ENCODE data around the gene BACH2.
A peak's percentile ranks its signal among the peaks of the same experiment; 100 is the strongest.
"Not testable (repeated sequence)": the region's sequence is repeated elsewhere in the genome, so short reads cannot be mapped to it uniquely, and the experiment has no call there.

BACH2 gene

DNA sequence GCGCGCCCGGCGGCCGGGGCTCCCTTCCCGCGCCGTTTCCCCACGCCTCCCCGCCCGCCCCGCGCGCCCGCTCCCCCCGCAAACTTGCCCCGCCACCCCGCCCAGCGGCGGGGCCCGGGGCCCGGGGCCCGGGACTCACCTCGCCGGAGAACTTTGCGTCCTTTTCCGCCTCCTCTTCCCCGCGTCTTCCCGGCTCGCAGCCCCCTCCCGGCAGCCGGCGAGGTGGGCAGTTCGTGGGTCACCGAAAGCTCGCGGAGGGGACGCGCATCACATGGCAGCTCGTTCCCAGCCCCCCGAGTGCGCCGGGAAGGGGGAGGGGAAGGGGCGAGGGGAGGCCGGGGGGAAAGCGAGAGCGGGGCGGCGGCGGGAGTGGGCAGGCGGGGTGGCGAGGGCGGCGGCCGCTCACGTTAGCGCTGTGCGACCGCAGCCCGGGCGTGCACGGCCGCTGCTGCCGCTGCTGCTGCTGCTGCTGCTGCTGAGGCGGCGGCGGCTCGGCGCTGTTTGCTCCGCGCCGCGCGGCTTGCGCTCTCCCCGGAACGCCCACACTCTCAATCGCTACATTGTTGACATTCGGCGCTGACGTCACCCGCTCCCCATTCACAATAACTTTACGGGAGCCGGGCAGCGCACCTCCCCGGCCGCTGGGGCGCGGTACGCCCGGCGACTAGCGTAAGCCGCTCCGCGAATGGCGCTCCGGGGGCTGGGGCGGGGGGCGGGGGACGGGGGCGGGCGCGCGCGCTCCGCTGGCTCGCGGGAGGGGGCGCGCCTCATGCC, at the start of gene BACH2:
Gene BACH2, minus strand, starts transcription at position 503 of the 774 bp plus-strand sequence. CDS start 287,999 bp downstream, outside the sequence.
- peak; percentile 96 for DNase-seq

DNA sequence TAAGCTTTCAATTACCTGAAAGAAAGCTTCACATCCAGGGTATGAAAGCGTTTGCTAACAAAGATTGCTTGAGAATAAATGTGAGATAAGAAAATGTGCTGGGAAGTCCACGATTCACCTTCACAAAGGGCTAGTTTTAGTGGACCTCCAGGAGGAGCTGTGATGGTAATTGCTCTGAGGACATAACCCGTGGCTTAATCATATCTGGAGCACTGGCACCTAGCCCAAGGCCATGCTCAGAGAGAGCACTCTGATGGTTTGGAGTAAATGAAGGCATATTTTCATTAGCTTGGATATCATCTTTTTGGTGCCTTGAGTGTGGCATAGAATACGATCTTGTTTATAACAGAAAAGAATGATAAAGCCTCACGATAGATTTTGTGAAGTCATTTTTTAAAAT, 46.9 kb upstream of the BACH2 start:
- DNase-seq: no peak

DNA sequence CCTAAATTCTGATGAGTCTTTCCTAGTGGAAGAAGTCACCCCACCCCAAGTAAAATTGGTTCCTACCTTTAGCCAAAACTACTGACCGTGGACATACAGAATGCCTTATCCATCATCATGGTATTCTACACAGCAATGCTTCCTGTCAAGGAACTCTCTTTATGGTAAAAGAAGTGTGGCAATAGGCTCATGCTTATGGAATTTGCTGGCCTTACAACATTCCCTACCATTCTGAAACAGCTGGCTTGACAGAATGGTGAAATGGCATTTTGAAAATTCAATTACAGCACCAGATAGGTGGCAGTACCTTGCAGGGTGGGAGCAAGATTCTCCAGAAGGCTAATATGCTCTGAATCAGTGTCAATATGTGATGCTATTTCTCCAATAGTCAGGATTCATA, 41.8 kb upstream of the BACH2 start:
- no peak for DNase-seq

DNA sequence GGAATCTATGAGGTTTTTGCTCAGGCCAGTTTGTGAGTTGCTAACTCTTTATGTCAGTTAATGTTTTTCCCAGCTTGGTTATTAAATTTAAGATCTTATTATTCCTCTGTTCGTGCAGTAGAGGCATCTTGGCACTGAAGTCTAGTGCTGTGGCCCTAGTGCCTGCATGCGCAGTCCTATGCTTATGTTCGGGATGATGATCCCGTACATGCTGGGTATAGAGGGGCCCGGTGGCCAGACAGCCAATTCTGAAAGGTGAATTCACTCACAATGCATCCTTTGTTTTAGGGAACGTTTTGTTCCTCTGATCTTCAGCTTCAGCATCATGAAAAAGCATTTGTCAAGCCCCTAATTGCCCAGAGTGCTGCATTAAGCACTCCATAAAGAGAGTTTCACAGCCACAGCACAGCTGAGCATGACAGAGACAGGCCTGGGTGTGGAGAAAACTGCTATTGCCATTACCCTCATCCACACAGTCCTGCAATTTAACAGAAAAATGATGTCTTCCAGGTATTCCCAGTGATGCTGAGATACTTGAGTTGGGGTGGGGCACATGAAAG, 39.8 kb upstream of the BACH2 start:
- no peak for DNase-seq

DNA sequence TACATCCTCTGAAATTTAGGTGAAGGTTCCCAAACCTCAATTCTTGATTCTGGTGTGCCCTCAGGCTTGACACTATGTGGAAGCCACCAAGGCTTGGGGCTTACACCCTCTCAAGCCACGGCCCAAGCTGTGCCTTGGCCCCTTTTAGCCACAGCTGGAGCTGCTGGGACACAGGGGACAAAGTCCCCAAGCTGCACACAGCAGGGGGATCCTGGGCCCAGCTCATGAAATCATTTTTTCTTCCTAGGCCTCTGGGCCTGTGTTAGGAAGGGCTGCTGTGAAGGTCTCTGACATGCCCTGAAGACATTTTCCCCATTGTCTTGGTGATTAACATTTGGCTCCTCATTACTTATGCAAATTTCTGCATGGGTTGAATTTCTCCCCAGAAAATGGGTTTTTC, 37.3 kb upstream of the BACH2 start:
- DNase-seq: no peak

DNA sequence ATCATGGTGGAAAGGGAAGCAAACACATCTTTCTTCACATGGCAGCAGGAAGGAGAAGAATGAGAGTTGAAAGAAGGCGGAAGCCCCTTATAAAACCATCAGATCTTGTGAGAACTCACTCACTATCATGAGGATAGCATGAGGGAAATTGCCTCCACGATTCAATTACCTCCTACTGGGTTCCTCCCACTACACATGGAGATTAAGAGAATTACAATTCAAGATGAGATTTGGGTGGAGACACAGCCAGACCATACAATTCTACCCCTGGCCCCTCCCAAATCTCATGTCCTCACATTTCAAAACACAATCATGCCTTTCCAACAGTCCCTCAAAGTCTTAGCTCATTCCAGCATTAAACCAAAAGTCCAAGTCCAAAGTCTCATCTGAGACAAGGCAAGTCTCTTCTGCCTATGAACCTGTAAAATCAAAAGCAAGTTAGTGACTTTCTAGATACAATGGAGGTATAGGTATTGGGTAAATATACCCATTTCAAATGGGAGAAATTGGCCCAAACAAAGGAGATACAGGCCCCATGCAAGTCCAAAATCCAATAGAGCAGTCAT, 36.4 kb upstream of the BACH2 start:
- not testable (repeated sequence) for DNase-seq

DNA sequence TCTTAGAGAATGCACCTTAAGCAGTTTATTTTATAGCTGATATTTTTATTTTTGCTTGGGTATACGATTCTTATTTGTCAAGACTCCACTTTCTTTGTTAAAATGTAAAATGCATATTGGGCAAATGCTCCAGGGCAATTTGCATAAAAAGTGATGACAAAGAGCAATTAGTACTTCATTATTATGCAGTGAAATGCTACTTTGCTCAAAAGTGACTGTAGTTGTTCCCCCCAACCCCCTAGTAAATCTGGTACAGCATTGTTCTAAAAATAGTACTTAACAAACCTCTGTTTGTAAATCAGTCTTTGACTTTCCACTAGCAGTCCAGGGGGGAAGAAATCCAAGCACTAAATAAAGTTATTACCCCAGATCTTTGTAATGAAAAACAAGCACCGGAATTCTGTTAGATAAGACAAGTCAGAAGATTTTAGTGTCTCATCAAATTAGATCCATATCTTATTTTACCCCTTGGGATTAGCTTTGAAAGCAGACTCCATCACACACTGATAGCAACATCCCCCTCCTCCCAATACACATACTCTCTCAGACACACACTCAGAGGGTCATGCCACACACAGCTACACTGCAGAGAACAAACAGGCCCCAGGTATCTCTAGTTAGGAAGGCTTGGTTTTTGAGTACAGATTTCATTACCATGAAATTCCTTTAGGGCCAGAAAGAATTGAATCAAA, 32.9 kb upstream of the BACH2 start:
- DNase-seq: no peak

DNA sequence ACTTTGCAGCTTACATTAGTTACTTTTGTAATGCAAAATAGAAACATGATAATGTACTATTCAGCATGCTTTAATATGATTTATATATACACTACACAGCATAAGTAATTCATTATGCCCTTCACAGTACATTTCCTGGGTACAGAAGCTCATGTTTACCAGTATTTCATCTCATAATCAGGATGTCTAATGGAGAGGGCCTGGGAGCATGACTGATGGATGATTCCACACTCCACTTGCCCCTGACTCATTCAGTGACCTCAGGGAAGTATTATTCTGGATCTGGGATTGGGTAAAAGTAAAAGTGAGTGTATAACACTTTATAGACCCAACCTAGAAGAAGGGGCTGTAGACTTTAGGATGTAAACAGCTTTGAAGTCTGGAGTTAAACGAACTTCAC, 31.4 kb upstream of the BACH2 start:
- no peak for DNase-seq

DNA sequence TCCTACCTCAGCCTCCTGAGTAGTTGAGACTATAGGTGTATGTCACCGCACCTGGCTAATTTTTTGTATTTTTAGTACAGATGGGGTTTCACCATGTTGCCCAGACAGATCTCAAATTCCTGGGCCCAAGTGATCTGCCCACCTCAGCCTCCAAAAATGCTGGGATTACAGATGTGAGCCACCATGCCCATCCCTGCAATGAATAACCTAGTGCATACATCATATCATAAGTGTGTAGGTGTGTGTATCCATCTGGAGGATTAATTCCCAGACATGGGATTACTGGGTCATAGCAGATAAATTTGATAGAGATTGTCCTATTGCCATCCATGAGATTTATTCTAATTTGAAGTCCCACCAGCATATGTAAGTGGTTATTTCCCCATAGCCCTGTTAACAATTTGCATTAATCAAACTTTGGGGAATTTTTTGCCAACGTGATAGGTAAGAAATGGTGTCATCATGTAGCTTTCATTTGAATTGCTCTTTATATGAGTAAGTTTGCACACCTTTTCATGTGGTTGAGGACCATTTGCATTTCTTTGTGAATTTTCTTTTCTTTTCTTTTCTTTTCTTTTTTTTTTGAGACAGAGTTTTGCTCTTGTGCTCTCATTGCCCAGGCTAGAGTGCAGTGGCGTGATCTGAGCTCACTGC, 29.9 kb upstream of the BACH2 start:
- DNase-seq: no peak

DNA sequence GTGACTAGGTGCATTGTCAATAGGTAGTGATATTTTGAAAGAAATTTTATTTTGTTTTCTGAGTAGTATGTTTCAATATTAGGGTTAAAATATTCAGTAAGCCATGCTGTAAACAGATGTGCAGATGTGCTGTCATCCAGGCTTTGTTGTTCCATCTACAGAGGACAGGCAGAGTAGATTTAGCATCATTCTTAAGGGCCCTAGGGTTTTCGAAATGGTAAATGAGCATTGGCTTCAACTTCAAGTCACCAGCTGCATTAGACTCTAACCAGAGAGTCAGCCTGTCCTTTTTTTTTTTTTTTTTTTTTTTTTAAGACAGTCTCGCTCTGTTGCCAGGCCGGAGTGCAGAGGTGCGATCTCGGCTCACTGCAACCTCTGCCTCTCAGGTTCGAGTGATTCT, 27.1 kb upstream of the BACH2 start:
- no peak for DNase-seq

DNA sequence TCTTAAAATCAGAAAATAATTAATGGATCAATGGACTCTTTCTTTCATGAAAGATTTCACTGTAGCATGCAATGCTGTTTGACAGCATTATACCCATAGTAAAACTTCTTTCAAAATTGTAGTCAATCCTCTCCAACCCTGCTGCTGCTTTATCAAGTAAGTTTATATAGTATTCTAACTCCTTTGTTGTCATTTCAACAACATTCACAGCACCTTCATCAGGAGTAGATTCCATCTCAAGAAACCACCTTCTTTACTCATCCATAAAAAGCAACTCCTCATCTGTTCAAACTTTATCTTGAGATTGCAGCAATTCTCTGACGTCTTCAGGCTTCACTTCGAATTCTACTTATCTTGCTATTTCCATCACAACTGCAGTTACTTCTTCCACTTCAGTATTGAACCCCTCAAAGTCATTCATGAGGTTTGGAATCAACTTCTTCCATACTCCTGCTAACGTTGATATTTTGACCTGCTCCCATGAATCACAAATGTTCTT, 26.4 kb upstream of the BACH2 start:
- DNase-seq: no peak

DNA sequence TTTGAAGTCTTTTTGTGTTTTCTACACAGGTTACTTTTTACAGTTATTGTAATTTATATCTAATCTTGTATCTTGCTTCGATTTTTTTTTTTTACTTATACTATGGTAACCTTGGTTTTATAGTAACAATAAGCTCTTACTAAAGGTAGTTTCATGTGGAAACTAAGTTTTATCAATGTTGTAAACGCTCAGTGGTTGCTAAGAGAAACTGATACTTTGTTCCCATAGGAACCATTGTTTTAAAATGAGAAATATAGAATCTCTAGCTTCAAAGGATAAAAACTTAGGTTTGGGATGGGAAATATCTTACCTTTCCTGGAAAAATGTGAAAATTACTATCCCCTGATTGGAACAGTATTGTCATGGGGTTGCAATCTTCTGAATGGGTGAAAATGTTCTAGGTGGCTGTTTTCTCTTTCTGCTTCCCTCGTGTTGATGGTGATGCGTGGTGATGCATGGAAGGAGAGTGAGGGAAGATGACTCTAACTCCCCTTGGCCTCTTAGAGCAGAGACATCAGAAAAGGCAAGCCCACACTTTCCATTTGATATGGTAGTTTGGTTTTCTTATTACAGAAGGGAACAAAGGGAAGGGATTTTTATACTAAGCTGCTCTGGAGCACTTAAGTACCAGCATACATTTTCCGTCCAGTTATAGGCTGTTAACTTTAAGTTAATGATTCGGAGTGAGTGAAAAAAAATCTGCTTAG, 23.5 kb upstream of the BACH2 start:
- DNase-seq: no peak

DNA sequence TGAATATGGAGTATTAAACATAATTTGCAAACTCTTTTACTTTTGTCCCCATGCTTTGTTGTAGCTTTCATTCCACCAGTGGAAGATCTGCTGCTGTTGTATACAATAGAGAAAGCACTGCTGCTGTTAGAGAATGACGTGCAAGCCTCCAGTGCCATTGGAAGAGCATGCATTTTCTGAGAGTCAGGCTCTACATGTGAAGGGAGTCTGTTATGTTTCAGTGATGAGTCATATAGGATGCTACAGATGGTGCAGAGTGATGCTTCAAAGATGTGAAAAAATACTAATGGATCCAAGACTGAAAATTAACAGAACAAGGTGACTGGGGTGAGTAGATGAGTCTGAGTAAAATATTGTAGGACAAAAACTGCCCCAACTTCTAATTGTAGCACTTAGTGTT, 22.4 kb upstream of the BACH2 start:
- DNase-seq: no peak

DNA sequence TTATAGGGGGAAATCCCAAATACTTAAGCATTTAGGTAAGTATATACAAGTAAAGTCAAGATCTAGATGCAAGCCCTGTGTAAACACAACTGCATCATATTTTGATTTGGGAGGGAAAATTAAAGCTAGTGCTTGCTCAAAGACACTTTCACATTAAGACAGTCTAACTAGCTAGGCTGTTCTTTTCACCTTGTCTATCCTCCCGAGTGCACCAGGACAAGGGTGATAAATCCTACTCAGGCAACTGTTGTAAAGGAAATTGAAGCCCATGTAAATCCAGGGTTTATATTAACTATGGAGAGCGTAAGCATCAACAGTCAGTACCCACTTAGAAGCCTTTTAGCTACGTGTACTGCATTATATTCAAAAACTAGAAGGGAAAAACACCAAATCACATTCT, 19.3 kb upstream of the BACH2 start:
- no peak for DNase-seq

DNA sequence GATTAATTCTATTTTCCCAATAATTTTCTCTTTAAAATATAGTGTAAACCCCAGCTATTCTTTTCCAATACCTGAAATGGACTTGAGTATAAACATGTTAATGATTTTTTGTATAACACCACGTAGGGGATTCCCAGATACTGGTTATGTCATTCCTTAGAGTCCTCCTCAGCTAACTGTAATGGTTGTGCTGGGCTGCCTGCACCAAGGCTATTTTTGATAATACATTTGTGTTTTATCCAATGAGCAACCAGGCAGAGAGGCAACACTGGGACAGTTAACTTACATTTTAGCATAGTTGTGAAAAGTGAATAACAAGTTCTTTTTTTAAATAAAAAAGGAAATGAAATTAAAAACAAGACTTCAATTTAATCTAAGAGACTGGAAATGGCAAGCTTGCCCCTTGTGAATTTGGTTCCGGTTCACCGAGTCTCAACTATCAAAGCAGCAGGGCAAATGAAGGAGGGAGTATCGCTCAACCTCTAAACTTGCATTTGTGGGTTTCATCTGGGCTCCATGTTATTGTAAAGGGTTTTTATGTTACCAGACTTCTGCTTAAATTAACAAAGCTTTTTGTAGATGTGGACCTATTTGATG, 18.8 kb upstream of the BACH2 start:
- no peak for DNase-seq

DNA sequence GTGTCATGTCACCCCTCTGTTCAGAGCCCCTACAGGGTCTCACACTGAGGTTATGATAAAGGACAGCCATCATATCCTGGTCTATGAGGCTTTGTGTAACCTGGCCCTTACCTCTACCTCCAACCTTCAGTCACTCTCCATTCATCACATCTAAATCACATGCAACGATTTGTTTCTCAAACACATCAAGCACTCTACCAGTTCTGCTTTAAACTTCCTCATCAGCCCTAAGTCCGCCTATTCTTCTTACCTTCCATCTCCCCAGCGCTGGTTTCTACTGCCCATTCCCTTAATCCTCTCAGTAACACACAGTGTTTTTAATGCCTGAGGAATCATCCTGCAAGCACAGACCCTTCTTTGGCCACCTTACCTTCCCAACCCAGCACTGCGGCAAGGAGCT, 17.9 kb upstream of the BACH2 start:
- no peak for DNase-seq

DNA sequence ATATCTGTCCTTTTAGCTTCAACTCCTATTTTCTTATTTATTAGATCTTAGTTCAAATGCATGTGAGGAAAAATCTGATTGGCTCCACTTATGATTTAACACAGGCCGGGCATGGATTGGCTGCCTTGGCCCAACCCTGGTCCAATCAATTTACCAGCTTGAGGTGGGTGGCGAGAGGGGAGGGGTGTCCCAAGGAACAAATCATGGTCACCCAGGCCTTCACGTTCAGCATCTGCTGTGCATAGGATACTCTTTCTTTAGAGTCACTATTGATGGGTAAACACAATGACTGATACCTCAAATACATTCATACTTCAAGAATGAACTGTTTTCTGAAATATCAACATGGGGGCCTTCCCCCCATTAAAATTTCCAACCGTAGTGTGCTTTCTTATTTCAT, 14.9 kb upstream of the BACH2 start:
- no peak for DNase-seq

DNA sequence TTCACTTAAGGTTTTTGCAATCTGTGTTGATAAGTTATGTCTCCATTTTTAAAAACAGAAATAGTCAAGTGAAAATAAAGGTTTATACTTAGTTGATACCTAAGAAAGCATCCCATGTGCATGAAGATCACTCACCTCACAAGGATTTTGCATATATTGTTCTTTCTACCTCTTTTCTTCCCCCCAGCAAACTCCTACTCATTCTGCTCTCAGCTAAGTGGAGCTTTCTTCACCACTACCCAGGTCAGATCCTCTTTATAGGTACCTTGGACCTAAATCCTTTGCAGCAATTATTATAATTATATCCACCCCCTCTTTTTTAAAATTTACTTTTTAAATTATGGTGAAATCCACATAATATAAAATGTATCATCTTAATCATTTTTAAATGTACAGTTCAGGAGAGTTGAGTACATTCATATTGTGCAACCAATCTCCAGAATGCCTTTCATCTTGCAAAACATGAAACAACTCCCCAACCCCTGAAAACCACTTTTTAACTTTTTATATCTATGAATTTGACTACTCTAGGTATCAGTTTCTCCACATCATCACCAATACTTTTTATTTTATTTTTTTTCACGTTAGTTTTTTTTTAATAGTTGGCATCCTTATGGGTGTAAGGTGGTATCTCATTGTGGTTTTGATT, 9.3 kb upstream of the BACH2 start:
- no peak for DNase-seq

DNA sequence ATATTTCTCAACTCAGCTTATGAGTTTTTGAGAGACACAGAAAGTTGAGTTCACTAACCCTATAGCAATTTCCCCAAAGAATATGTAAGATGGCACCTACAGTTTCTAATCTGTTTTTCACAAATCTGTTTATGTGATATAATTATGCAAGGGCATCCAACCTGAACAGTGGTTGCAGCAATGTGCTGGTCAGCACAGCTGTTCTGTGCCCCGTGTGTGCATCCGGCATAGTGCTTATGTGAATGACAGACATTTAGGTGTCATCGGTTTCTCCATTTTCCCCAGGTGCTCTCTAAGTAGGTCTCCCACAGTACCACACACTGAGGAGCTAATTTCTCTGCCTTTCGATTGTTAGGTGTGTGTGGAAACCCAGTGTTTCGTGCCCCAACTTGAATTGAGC, 7.7 kb upstream of the BACH2 start:
- DNase-seq: no peak

DNA sequence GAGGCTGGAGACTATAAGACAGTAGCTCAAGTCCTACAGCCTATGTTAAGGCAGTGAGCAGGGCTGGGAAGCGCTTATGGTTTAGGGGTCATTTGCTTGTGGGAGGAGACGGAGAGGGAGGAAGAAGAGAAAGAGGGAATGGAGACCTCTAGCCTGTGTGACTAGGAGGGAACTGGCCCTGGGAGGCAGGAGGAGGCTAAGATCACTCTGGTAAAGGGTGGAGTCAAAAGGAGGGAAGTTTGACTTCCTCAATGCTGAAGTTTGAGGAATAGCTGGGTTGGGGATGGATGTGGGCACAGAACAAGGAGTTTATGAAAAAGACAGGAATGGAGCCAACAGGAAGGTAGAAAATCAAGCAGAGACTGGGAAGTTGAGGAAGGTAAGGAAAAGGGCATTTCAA, 6.4 kb upstream of the BACH2 start:
- DNase-seq: no peak

DNA sequence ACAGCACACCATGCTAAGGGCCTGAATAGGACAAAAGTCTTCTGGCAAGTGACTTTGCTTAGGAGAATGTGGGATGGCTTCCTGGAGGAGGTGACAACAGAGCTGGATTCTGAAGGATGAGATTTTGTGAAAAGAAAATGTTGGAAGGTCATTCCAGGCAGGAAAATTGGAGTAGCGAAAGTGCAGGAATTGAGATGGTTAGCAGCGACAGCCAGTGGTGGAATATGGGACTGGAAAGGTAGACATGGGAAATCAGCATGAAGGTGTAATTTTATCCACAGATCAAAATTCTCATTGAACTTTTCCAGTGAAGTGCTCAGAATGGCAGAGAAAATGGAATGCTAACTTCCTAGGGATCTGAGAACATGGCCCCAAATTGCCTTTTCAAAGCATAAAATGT, 5.7 kb upstream of the BACH2 start:
- no peak for DNase-seq

DNA sequence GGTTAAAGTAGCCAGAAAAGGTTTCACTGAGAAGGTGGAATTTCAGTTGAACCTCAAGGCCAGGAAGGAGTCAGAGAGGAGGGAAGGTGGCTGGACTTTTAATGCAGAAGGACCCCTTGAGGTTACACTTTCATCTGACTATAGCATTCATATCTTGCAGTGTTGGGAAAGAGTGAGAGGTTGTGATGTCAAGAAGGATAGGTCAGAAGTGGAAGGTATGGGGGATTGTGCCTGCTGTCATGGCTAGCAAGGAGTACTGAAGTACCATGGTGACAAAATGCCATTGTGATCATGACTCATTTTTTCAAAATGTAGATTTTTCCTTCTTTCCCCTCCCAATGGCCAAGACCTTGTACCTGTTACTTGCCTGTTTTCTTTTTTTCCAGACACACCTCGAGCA, 5.2 kb upstream of the BACH2 start:
- DNase-seq: no peak

All from hematopoietic multipotent progenitor cell treated with erythropoietin and hydrocortisone succinate and interleukin-3 and kit ligand, for 4 days (in vitro differentiated cells).